GM13977 (cell line): ENCODE data around the gene CNNM4.

ENCODE experiments used
- DNase-seq: peaks from one replicate; pipeline ENCODE4 v3.0.0; 2012; ENCODE audit warnings: low spot score
- in situ Hi-C: fragments of 300-500 bp; cut with MboI; formaldehyde crosslinking; loops from one replicate; pipeline ENCODE4 v1.12.0; 2022; ENCODE audit warnings: low sequenced_read_pairs, low pct_unique_long_range_greater_than_20kb, mixed read lengths, inconsistent platforms; ENCODE audit not compliant: unreplicated experiment
- TF ChIP-seq, protein P1 (sequence below): IDR thresholded peaks from 2 replicates; pipeline ENCODE4 v1.5.1; 2012; ENCODE audit warnings: mild to moderate bottlenecking, control low read depth; ENCODE audit not compliant: insufficient read depth; ENCODE audit errors: extremely low read depth, missing control alignments

The CNNM4 gene

DNA sequence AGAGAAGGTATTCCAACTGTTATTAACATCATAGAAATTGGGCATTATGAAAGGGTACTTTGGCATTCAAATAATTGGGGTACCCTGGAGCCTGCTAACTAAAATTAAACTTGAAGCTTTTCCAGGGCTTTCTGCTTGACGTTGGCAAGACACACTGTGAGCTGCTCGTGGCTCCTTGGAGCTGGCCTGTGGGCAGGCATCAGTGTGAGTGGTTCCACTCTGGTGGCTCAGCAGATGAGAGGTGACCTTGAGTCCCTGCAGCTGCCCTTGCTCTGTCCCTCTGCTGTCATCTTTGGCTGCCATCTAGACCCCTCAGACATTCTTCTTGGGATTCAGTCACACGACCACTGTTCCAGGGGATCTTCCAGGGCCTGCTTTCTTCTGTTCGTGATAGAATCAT, 62.1 kb downstream of the CNNM4 start:
- TF ChIP-seq, protein P1, sequence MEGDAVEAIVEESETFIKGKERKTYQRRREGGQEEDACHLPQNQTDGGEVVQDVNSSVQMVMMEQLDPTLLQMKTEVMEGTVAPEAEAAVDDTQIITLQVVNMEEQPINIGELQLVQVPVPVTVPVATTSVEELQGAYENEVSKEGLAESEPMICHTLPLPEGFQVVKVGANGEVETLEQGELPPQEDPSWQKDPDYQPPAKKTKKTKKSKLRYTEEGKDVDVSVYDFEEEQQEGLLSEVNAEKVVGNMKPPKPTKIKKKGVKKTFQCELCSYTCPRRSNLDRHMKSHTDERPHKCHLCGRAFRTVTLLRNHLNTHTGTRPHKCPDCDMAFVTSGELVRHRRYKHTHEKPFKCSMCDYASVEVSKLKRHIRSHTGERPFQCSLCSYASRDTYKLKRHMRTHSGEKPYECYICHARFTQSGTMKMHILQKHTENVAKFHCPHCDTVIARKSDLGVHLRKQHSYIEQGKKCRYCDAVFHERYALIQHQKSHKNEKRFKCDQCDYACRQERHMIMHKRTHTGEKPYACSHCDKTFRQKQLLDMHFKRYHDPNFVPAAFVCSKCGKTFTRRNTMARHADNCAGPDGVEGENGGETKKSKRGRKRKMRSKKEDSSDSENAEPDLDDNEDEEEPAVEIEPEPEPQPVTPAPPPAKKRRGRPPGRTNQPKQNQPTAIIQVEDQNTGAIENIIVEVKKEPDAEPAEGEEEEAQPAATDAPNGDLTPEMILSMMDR: no peak
- in situ Hi-C loops: no loop called here
- DNase-seq: no peak

GRCh38 chr2:96823198-96823597, 62.5 kb downstream of the CNNM4 start:
- in situ Hi-C loops: no loop called here
- TF ChIP-seq, protein P1: no peak
- no peak for DNase-seq

GRCh38 chr2:96824079-96824870, 63.6 kb downstream of the CNNM4 start:
- no peak for DNase-seq
- TF ChIP-seq, protein P1: no peak
- in situ Hi-C loops: no loop called here

GRCh38 chr2:96825057-96825456, 64.4 kb downstream of the CNNM4 start:
- no peak for DNase-seq
- in situ Hi-C loops: no loop called here
- TF ChIP-seq, protein P1: no peak

GRCh38 chr2:96826546-96827278, 66.0 kb downstream of the CNNM4 start:
- in situ Hi-C loops: no loop called here
- TF ChIP-seq, protein P1: no peak
- DNase-seq: no peak

DNA sequence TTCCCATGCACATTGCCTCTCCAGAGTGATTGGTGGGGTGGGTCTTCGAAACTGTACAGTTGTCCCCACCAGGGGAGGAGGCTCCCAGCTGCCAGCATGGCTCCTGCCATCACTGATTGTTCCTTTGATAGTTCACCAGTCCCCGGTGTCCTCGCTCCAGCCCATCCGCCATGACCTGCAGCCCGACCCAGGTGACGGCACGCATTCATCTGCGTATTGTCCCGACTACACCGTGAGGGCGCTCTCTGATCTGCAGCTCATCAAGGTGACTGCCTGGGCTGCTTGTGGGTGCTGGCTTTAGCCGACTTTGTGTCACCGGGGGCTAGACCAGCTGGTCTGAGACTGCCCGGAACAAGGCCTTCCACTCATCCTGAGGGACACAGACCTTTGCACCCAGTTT, 67.7 kb downstream of the CNNM4 start:
- no peak for DNase-seq
- TF ChIP-seq, protein P1: no peak
- in situ Hi-C loops: no loop called here
